ENCODE measurements around the gene ALG2.
A peak's percentile ranks its signal among the peaks of the same experiment; 100 is the strongest.
"Not testable (repeated sequence)": the region's sequence is repeated elsewhere in the genome, so short reads cannot be mapped to it uniquely, and the experiment has no call there.

ALG2 gene

DNA sequence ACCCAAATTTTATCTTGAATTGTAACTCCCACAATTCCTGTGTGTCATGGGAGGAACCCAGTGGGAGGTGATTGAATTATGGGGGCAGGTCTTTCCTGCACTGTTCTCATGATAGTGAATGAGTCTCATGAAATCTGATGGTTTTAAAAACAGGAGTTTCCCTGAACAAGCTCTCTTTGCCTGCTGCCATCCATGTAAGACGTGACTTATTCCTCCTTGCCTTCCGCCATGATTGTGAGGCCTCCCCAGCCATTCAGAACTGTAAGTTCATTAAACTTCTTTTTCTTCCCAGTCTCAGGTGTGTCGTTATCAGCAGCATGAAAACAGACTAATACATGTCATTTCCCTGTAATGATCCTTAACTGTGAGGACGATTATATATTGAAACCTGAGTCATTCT is 16.1 kb upstream of the ALG2 start:
- not testable (repeated sequence) for DNase-seq (ENCODE audit: low spot score)

DNA sequence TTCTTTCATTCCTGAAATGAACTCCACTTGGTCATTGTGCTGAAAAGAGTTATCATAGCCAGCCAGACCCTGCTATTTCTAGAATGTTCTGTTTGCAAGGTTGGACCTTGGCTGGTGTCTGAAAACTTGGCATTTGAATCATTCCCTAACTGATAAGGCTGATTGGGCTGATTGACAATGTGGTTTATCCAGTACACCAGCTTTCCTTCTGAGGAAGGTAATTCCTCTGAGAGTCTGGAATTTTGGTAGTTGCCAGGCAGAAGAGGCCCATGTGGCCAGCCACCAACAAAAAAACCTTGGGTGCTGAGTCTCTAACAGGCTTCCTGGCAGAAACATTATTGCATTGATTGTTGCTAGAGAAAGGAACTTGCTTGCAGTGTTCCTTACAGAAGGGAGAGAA is 15.6 kb upstream of the ALG2 start:
- DNase-seq (ENCODE audit: low spot score), result no peak

DNA sequence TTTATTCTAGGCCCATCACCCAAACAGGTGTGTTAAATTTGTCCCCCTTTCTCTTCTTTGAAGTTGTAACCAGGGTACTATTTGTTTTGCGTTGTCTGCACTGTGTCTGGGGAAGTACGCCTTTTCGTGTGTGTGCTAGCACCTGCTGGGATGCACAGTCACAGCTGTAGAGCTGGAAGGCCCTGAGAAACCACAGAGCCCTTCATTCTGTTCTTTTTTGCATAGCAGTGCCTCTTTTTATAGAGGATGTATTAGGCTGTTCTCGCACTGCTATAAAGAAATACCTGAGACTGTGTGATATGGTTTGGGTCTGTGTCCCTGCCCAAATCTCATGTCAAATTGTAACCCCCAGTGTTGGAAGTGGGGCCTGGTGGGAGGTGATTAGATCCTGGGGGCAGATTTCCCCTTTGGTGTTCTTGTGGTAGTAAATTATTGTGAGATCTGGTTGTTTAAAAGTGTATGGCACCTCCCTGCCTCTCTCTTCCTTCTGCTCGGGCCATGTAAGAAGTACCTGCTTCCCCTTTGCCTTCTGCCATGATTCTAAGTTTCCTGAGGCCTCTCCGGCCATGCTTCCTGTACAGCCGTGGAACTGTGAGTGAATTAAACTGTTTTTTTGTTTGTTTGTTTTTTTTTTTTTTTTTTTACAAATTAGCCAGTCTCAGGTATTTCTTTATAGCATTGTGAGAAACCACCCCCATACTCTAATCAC is 14.3 kb upstream of the ALG2 start:
- peak; percentile 92 for DNase-seq (ENCODE audit: low spot score)

DNA sequence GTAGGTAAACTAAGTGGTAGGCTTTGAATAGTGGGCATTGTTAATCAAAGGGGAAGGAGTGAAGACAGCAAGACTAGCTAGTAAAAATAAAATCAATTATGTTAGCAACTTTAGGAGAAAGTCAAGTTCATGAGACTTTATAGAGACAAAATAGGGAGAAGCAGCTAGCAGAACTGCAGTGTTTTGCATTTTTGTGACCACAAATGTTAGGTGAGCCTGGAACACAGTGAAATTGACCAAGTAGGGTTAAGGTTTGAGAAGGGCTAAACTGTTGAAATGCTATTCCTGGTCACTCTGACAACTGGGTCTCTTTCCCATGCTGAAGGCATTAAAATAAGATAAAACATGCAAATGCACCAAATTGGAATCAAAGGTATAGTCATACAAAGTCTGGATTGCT is 13.3 kb upstream of the ALG2 start:
- DNase-seq (ENCODE audit: low spot score), result no peak

DNA sequence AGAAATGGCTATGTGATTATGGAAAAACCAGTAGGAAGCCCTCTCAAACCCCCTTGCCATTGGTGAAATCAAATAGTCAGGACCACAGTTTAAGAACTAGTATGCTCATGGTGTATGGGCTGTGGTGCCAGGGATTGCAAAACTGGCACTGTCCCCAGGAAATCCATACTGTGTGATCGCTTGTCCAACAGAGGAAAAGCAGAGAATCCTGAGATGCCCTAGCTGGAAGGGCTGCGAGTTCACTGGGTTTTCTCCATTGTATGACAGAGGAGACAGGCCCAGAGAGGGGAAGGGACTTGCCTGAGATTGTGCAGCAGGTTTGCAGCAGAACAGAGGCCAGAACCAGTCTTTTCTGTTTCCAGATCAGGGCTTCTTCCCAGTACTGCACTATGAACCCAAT is 12.9 kb upstream of the ALG2 start:
- DNase-seq (ENCODE audit: low spot score), result no peak

DNA sequence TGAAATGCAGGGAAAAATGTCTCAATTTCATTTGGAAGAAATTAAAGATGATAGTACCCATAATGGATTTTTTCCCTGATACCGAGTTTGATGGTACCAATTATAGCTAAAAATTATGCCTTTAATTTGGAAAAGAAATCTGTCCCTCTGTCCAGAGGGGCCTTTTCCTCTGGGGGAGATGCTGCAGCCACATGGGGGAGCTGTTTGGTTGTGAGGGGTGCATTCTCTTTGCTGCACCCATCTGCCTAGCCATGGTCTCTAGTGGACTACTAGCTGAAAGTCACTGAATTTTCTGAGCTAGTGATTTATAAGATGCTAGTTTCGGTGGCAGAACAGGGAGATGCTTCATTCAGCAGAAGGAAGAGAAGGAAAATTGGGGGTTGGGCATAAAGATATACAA is 10.0 kb upstream of the ALG2 start:
- DNase-seq (ENCODE audit: low spot score), result peak; percentile 66

- no peak for DNase-seq (ENCODE audit: low spot score)
Measured at GRCh38 chr9:99230206-99230605, 8.5 kb upstream of the ALG2 start.

DNA sequence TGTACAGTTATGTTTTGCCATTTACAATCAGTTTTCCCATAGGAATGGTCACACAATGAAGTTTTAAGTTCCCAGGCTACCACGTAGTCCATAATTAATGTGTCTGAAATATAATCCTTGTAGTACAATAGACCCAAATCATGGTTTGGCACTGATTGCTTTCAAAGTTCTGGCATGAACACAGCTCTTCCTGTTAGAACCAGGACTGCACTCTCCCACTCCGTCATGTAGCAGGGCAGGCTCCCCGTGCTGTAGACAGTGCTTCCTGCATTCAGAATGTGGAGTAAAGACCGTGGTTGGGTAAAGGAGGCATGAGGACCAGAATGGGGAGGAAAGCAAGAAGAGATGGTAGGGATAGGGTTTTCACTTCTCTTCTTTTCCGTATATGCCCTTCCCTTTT is 4.3 kb upstream of the ALG2 start:
- DNase-seq (ENCODE audit: low spot score), result no peak

- no peak for DNase-seq (ENCODE audit: low spot score)
Measured at GRCh38 chr9:99224445-99224844, 2.7 kb upstream of the ALG2 start.

DNA sequence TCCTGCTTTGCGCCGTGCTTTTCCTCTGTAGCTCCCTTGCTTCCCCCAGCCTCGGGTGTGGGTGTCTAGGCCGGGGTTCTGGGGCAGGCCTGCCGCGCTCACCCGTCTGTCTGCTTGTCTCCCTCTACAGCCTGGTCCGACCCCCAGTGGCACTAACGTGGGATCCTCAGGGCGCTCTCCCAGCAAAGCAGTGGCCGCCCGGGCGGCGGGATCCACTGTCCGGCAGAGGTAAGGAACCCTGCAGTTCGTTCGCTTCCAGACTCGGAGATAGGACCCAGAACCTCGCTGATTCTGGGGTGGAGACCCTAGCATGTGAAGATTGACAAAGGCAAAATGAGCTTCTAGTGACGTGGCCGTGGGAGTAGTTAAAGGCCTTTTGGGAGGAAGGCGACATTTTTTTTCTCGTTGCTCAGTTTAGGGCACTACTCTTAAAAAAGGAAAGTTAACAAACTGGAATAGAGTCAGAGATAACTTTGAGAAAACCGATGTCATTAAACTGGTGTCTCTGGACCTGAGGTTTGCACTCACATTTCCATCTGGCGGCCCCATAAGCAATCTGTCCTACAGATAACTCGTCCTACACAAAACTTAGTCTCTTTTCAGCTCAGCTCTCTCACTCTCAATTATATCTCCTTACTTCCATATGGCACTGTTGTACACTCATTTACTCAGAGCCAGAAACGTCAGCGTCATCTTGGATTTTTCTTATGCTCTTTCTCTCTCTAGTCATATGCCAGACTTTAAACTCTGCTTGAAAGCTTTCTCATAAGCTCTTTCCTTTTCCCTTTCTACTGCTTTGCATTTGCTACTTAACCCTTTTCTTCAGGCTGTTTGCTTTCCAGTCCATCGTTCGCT is 901 bp upstream of the ALG2 start:
- DNase-seq (ENCODE audit: low spot score), result no peak

GRCh38 chr9:99221266-99221620 is 499 bp downstream of the ALG2 start:
- DNase-seq (ENCODE audit: low spot score), result no peak

DNA sequence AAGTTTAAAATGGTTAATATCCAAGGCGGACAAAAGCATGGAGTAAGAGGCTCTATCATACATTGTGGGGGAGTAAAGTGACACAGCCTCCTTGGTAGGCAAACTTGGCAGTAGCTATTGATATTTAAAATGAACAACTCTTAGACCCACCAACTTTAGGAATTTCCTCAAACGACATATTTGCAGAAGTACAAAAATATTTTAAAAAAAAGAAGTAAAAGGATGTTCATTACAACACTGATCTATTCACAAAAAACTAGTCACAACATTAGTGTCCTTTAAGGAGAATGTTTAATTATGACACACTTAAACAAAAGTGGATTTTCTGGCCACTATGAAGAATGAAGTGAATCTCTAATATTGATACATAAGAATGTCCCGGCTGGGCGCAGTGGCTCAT is 1.7 kb downstream of the ALG2 start:
- DNase-seq (ENCODE audit: low spot score), result no peak

DNA sequence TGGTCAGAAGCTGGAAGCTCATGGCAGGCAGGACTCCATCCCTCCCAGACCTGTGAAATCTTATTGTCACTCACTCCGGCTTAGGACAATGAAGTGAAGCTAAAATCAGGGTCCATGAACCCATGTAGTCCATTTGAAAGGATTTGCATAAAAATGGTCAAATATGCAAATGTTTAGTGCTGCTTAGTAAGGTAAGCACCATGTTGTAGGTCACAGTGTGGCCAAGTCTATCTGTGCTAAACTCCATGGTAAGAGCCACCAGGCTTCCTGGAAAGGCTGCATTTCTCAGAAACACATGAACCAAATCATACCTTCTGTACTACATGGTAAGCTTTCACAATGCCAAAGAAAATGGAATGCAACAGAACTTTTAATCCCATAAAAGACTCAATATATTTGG is 5.7 kb downstream of the ALG2 start:
- no peak for DNase-seq (ENCODE audit: low spot score)

- DNase-seq (ENCODE audit: low spot score), result no peak
Measured at GRCh38 chr9:99213197-99213596, 8.5 kb downstream of the ALG2 start.

DNA sequence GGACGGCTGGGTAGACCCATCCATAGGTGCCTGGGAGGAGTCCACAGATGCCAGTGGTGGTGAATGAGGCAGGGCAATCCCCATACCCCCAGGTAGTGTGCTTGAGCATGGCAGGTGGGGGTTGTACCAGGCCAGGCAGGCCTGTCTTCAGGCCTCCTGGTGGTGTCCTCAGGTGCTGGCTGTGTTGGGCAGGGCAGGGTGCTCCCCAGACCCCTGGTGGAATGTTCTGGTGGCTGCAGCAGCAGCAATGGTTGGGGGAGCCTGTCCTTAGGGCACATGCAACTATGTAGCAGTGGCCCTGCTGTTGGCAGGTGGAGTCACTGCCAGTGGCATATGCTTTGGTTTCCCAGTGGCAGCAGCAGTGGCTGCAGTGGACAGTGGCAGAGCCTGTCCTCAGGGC is 10.0 kb downstream of the ALG2 start:
- DNase-seq (ENCODE audit: low spot score), result peak; percentile 38

GRCh38 chr9:99210572-99210971 is 11.2 kb downstream of the ALG2 start:
- DNase-seq (ENCODE audit: low spot score), result no peak

DNA sequence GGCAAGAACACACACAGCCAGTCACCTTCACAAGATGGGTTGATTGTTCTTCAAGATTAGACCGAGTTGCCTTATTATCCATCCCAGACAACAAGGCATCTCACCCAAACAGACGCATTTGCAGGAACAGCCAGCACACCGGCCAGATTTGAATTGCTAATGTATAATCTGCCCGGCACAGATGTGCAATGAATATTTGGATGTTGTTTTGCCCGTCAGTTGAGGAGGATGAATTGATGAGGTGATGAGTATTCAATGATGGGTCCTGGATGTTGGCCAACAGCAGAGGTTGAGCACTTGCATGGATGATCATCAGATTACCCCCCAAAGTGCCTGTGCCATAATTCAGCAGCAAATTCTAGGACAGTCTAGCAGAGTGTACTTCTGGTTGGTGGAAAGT is 20.1 kb downstream of the ALG2 start:
- DNase-seq (ENCODE audit: low spot score), result no peak

GRCh38 chr9:99199938-99200539 is 21.7 kb downstream of the ALG2 start:
- DNase-seq (ENCODE audit: low spot score), result no peak

- no peak for DNase-seq (ENCODE audit: low spot score)
Measured at GRCh38 chr9:99197987-99198386, 23.8 kb downstream of the ALG2 start.

DNA sequence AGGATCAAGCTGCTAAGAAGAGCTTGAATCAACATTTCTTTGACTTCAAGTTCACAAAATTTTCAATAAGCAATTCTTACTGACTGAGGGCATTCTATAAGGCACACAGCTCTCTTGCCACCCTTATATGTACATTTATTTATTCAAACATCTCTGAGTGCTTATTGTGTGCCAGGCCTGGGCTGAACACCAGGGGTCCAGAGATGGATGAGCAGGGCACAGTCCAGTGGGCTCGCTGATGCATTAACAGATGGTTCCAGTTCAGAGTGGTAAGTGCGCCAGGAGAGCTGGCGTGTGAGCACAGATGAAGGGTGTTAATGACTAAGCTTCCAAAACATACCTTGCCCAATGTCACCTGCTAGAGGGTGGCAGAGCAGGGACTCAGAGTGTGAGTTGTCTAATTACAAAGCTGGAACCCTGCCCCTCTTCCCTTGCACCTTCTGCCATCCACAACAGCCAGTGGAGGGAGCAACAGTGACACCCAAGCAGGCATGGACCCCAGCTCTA is 24.6 kb downstream of the ALG2 start:
- DNase-seq (ENCODE audit: low spot score), result peak; percentile 22

DNA sequence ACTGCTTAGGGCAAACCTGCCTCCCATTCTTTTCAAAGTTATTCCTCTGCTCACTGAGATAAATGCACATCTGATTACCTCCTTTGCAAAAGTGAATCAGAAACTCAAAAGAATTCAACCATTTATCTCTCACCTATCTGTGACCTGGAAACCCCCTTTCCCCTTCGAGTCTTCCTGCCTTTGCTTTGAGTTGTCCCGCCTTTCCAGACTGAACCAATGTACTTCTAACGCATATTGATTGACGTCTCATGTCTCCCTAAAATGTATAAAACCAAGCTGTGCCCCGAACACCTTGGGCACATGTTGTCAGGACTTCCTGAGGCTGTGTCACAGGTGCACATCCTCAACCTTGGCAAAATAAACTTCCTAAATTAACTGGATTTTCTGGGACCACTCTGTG is 25.3 kb downstream of the ALG2 start:
- not testable (repeated sequence) for DNase-seq (ENCODE audit: low spot score)

GRCh38 chr9:99193466-99193821 is 28.3 kb downstream of the ALG2 start:
- DNase-seq (ENCODE audit: low spot score), result no peak

- DNase-seq (ENCODE audit: low spot score), result peak; percentile 16
Measured at GRCh38 chr9:99192786-99193465, 28.8 kb downstream of the ALG2 start.
